Measurements from ENCODE around the gene IRGC.
"Not testable (repeated sequence)": the region's sequence is repeated elsewhere in the genome, so short reads cannot be mapped to it uniquely, and the experiment has no call there.

IRGC gene

GRCh38 chr19:43748205-43748594 is 32.3 kb downstream of the IRGC start:
- in situ Hi-C loops (cut with MboI; ENCODE audit: low pct_unique_long_range_greater_than_20kb, low sequenced_read_pairs): no loop called here

GRCh38 chr19:43748685-43749084 is 32.8 kb downstream of the IRGC start:
- DNase-seq: no peak
- in situ Hi-C loops (cut with MboI; ENCODE audit: low pct_unique_long_range_greater_than_20kb, low sequenced_read_pairs): no loop called here

More at GRCh38 chr19:43748205-43748594, 32.3 kb downstream of the IRGC start:
- no peak for DNase-seq

GRCh38 chr19:43749152-43749551 is 33.3 kb downstream of the IRGC start:
- in situ Hi-C loops (cut with MboI; ENCODE audit: low pct_unique_long_range_greater_than_20kb, low sequenced_read_pairs): no loop called here
- no peak for DNase-seq

GRCh38 chr19:43749898-43750297 is 34.0 kb downstream of the IRGC start:
- in situ Hi-C loops (cut with MboI; ENCODE audit: low pct_unique_long_range_greater_than_20kb, low sequenced_read_pairs): no loop called here
- DNase-seq: no peak

GRCh38 chr19:43751466-43752220 is 35.8 kb downstream of the IRGC start:
- DNase-seq: no peak
- in situ Hi-C loops (cut with MboI; ENCODE audit: low pct_unique_long_range_greater_than_20kb, low sequenced_read_pairs): no loop called here

- in situ Hi-C loops (cut with MboI; ENCODE audit: low pct_unique_long_range_greater_than_20kb, low sequenced_read_pairs): no loop called here
- DNase-seq: no peak
Measured at GRCh38 chr19:43752287-43752875, 36.5 kb downstream of the IRGC start.

- in situ Hi-C loops (cut with MboI; ENCODE audit: low pct_unique_long_range_greater_than_20kb, low sequenced_read_pairs): no loop called here
- no peak for DNase-seq
Measured at GRCh38 chr19:43754253-43754502, 38.3 kb downstream of the IRGC start.

GRCh38 chr19:43754503-43755255 is 38.8 kb downstream of the IRGC start, which contains the start of gene SMG9:
Gene SMG9 (minus strand): TSS chr19:43754962. CDS start chr19:43750741, 4,221 bp downstream.
- in situ Hi-C loops (cut with MboI; ENCODE audit: low pct_unique_long_range_greater_than_20kb, low sequenced_read_pairs): no loop called here
- peak; percentile 97 for DNase-seq

- DNase-seq: peak; percentile 77
- in situ Hi-C loops (cut with MboI; ENCODE audit: low pct_unique_long_range_greater_than_20kb, low sequenced_read_pairs): no loop called here
Measured at GRCh38 chr19:43755256-43755801, 39.5 kb downstream of the IRGC start.

- no peak for DNase-seq
- in situ Hi-C loops (cut with MboI; ENCODE audit: low pct_unique_long_range_greater_than_20kb, low sequenced_read_pairs): no loop called here
Measured at GRCh38 chr19:43759515-43759914, 43.6 kb downstream of the IRGC start.

GRCh38 chr19:43760941-43761340 is 45.1 kb downstream of the IRGC start:
- DNase-seq: no peak
- in situ Hi-C loops (cut with MboI; ENCODE audit: low pct_unique_long_range_greater_than_20kb, low sequenced_read_pairs): no loop called here

GRCh38 chr19:43762814-43763213 is 46.9 kb downstream of the IRGC start:
- in situ Hi-C loops (cut with MboI; ENCODE audit: low pct_unique_long_range_greater_than_20kb, low sequenced_read_pairs): no loop called here
- no peak for DNase-seq

GRCh38 chr19:43763473-43763939 is 47.6 kb downstream of the IRGC start:
- DNase-seq: no peak
- in situ Hi-C loops (cut with MboI; ENCODE audit: low pct_unique_long_range_greater_than_20kb, low sequenced_read_pairs): no loop called here

GRCh38 chr19:43764684-43765083 is 48.8 kb downstream of the IRGC start:
- DNase-seq; in situ Hi-C loops (cut with MboI; ENCODE audit: low pct_unique_long_range_greater_than_20kb, low sequenced_read_pairs): not testable (repeated sequence)

- peak; percentile 71 for DNase-seq
- in situ Hi-C loops (cut with MboI; ENCODE audit: low pct_unique_long_range_greater_than_20kb, low sequenced_read_pairs): no loop called here
Measured at GRCh38 chr19:43765109-43765876, 49.4 kb downstream of the IRGC start.

- in situ Hi-C loops (cut with MboI; ENCODE audit: low pct_unique_long_range_greater_than_20kb, low sequenced_read_pairs): no loop called here
- no peak for DNase-seq
Measured at GRCh38 chr19:43766755-43767043, 50.8 kb downstream of the IRGC start.

- in situ Hi-C loops (cut with MboI; ENCODE audit: low pct_unique_long_range_greater_than_20kb, low sequenced_read_pairs): no loop called here
- DNase-seq: no peak
Measured at GRCh38 chr19:43767316-43767715, 51.4 kb downstream of the IRGC start.

GRCh38 chr19:43767818-43768217 is 51.9 kb downstream of the IRGC start:
- DNase-seq: no peak
- in situ Hi-C loops (cut with MboI; ENCODE audit: low pct_unique_long_range_greater_than_20kb, low sequenced_read_pairs): no loop called here

- DNase-seq: no peak
Measured at GRCh38 chr19:43768273-43769050, 52.6 kb downstream of the IRGC start.

More at GRCh38 chr19:43768273-43769050, 52.6 kb downstream of the IRGC start:
- in situ Hi-C loops (cut with MboI; ENCODE audit: low pct_unique_long_range_greater_than_20kb, low sequenced_read_pairs): no loop called here

All from KBM-7 (cell line).